Hippocampal formation (tissue), 2 donors: ENCODE measurements around the gene YIPF3.
"Not testable (repeated sequence)": the region's sequence is repeated elsewhere in the genome, so short reads cannot be mapped to it uniquely, and the experiment has no call there.

Experiments used
- DNase-seq, 2 donors: peaks; one replicate each; lab custom pipeline; 2025; lab: John Stamatoyannopoulos, UW

YIPF3 gene

GRCh38 chr6:43509984-43510826 is 6.5 kb downstream of the YIPF3 start, which contains the start of gene LRRC73:
TSS of gene LRRC73 (minus strand) at chr6:43510346. CDS start at chr6:43509785, 561 bp downstream.
- DNase-seq, result peak; percentile 44 to 73

GRCh38 chr6:43509142-43509983 is 7.4 kb downstream of the YIPF3 start:
- no peak for DNase-seq

- no peak for DNase-seq
Observed at GRCh38 chr6:43508481-43509141, 8.1 kb downstream of the YIPF3 start.

GRCh38 chr6:43506667-43507471 is 9.9 kb downstream of the YIPF3 start:
- peak; percentile 62 to 75 for DNase-seq

GRCh38 chr6:43506171-43506570 is 10.6 kb downstream of the YIPF3 start:
- no peak for DNase-seq

- no peak for DNase-seq
Observed at GRCh38 chr6:43505718-43506117, 11.0 kb downstream of the YIPF3 start.

- DNase-seq, result no peak
Observed at GRCh38 chr6:43504756-43505593, 11.8 kb downstream of the YIPF3 start.

- no peak for DNase-seq
Observed at GRCh38 chr6:43503443-43503842, 13.3 kb downstream of the YIPF3 start.

- peak in 1 of 2 donors; percentile 26 for DNase-seq
Observed at GRCh38 chr6:43502666-43503065, 14.1 kb downstream of the YIPF3 start.

- DNase-seq, result no peak
Observed at GRCh38 chr6:43500921-43501320, 15.8 kb downstream of the YIPF3 start.

- no peak for DNase-seq
Observed at GRCh38 chr6:43499028-43499815, 17.5 kb downstream of the YIPF3 start.

- not testable (repeated sequence) for DNase-seq
Observed at GRCh38 chr6:43498291-43498690, 18.4 kb downstream of the YIPF3 start.

GRCh38 chr6:43497689-43498088 is 19.0 kb downstream of the YIPF3 start:
- no peak for DNase-seq

- DNase-seq, result no peak
Observed at GRCh38 chr6:43497129-43497396, 19.7 kb downstream of the YIPF3 start.

- peak; percentile 15 to 20 for DNase-seq
Observed at GRCh38 chr6:43496370-43497128, 20.2 kb downstream of the YIPF3 start.

GRCh38 chr6:43495409-43495941 is 21.3 kb downstream of the YIPF3 start:
- no peak for DNase-seq

GRCh38 chr6:43494766-43495165 is 22.0 kb downstream of the YIPF3 start:
- DNase-seq, result no peak

GRCh38 chr6:43494321-43494720 is 22.4 kb downstream of the YIPF3 start:
- no peak for DNase-seq

GRCh38 chr6:43493833-43494232 is 22.9 kb downstream of the YIPF3 start:
- no peak for DNase-seq
